Body of pancreas (tissue), 4 donors: Measurements from ENCODE around the gene BMERB1.

Experiments
- POLR2A ChIP-seq, 3 donors: fragments of 450-650 bp; IDR thresholded peaks; one replicate each; pipeline ENCODE4 v1.6.1; 2016; ENCODE audit warnings: antibody characterized with exemption in 3 of 3, mild to moderate bottlenecking in 2 of 3
- TF ChIP-seq, protein P1 (sequence below), 7 experiments: fragments of 450-650 bp in 4 of 7; fragments of 200-600 bp in 3 of 7; sonication (generic) in 3 of 7; IDR thresholded peaks; one replicate each; pipeline ENCODE4 v1.5.1; 2016 to 2019; ENCODE audit warnings: antibody characterized with exemption in 7 of 7

DNA sequence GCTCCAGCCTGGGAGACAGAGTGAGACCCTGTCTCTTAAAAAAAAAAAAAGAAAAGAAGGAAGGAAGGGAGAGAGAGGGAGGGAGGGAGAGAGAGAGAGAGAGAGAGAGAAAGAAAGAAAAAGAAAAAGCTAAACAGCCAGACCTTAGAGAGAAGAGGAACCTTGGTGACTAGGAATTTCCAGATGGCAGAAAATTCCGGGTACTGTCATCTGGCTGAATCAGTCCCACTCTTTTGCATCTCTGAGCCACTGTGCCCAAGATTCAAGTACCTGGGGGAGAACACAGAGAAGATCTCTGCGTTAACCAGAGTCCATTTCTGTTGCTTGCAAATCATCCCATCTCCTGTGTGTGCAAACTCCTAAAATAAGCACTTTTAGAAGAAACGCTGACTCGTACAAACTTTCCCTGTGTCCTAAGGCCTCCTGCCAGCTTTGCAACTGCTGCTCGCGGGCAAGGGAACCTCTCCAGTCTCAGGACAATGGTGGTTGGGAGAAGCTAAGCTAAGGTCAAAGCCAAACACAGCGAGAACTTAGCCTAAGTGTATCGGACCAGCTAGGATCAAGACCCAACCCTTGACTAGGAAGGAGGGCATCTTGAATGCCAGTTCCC lies 18.0 kb downstream of the BMERB1 start:
- TF ChIP-seq, protein P1, sequence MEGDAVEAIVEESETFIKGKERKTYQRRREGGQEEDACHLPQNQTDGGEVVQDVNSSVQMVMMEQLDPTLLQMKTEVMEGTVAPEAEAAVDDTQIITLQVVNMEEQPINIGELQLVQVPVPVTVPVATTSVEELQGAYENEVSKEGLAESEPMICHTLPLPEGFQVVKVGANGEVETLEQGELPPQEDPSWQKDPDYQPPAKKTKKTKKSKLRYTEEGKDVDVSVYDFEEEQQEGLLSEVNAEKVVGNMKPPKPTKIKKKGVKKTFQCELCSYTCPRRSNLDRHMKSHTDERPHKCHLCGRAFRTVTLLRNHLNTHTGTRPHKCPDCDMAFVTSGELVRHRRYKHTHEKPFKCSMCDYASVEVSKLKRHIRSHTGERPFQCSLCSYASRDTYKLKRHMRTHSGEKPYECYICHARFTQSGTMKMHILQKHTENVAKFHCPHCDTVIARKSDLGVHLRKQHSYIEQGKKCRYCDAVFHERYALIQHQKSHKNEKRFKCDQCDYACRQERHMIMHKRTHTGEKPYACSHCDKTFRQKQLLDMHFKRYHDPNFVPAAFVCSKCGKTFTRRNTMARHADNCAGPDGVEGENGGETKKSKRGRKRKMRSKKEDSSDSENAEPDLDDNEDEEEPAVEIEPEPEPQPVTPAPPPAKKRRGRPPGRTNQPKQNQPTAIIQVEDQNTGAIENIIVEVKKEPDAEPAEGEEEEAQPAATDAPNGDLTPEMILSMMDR (IDR thresholded peaks at IDR 0.05): no peak
- TF ChIP-seq POLR2A (IDR thresholded peaks at IDR 0.05): no peak
